ENCODE results near the gene VPS33B.

GRCh38 chr15:90981681-90982080, 40.7 kb downstream of the VPS33B start:
- TF ChIP-seq CTCF (IDR thresholded peaks at IDR 0.05; ENCODE audit: low read depth, low read length) (peak; percentile 48), EZH2phosphoT487 (IDR thresholded peaks at IDR 0.05; ENCODE audit: low read depth) (no peak)
